Adipocyte (in vitro differentiated cells): ENCODE data around the gene TENM3.
"Not testable (repeated sequence)": the region's sequence is repeated elsewhere in the genome, so short reads cannot be mapped to it uniquely, and the experiment has no call there.

ENCODE experiments used
- DNase-seq: peaks from one replicate; pipeline ENCODE4 v3.0.0-alpha.2; 2015; ENCODE audit warnings: low read depth
- H3K27me3 ChIP-seq: replicated peaks from 2 replicates; pipeline ENCODE4 v1.7.0; 2013; ENCODE audit warnings: mild to moderate bottlenecking, low read length, moderate library complexity; ENCODE audit not compliant: control insufficient read depth, insufficient read depth
- H3K36me3 ChIP-seq: 2 replicates; pipeline ENCODE4 v1.7.0; 2013; ENCODE audit warnings: low read length, mild to moderate bottlenecking, moderate library complexity; ENCODE audit not compliant: control insufficient read depth, insufficient read depth, severe bottlenecking
- H3K4me1 ChIP-seq: 2 replicates; pipeline ENCODE4 v1.7.0; 2013; ENCODE audit warnings: mild to moderate bottlenecking, low read length, moderate library complexity; ENCODE audit not compliant: control insufficient read depth, insufficient read depth
- H3K4me3 ChIP-seq: 2 replicates; pipeline ENCODE4 v1.7.0; 2013; ENCODE audit warnings: mild to moderate bottlenecking, low read length, moderate library complexity
- H3K9ac ChIP-seq: 2 replicates; pipeline ENCODE4 v1.7.0; 2013; ENCODE audit warnings: mild to moderate bottlenecking, low read length, moderate library complexity
- H3K9me3 ChIP-seq: 2 replicates; pipeline ENCODE4 v1.7.0; 2013; ENCODE audit warnings: mild to moderate bottlenecking, low read length, moderate library complexity; ENCODE audit not compliant: control insufficient read depth

The TENM3 gene

DNA sequence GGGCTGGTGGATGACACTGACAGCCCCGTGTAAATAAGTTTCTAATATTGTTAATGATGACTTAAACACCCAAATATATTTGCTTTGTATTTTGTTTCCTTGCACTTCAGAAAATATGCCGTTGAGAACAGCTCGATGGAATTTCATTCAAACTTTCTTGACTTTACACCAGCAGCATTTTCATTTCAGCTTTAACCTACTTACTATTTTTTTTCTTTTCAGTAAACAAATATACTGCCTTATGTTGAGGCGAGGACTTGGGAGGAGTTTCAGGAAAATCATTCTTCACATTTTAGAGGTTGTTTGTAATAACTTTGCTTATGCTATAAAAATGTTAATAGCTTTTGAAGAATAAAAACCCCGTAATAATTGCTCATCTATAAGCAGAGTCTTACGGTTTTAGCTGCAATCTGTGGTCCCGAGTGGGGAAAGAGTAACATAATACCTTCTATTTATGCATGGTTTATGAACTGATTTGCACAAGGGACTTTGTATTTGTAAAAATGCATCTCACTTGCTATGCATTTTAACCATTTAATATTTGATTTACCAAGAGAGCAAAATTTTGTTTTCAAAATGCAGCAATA lies 14.1 kb upstream of the TENM3 start:
- Histone ChIP-seq H3K4me1 (peaks cover 16% of the 10 kb centered on the region), H3K27me3 (no peaks in the 10 kb centered on the region), H3K4me3 (no peak overlapping the region), H3K9me3 (no peaks in the 10 kb centered on the region), H3K9ac (no peak overlapping the region), H3K36me3 (no peaks in the 10 kb centered on the region)
- DNase-seq, result peak; percentile 4

GRCh38 chr4:182230256-182230655 lies 12.9 kb upstream of the TENM3 start:
- Histone ChIP-seq H3K36me3 (no peaks in the 10 kb centered on the region), H3K9me3 (no peaks in the 10 kb centered on the region), H3K4me3 (no peak overlapping the region), H3K9ac (no peak overlapping the region), H3K4me1 (peaks cover 12% of the 10 kb centered on the region), H3K27me3 (no peaks in the 10 kb centered on the region)
- DNase-seq, result no peak

DNA sequence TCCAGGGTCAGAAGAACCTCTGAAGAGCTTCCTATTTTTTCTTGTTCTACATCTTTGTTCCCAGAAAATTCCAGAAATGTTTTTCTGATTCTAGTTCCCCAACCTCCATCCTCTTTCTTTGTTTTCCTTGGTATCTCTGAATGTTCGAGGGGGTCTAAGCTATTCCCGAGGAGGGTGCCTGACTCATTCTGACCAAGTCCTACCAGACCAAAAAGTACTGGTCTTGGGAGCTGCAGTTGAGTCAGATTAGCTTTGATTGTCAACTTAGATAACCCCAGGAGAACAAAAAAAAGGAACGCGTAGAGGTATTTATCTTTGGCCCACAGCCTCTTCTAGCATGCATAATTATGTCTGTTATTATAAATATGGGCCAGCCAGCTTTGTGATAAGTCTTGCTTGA lies 12.1 kb upstream of the TENM3 start:
- no peak overlapping the region for H3K4me3 ChIP-seq
- DNase-seq, result peak; percentile 35
- H3K36me3 ChIP-seq, result no peaks in the 10 kb centered on the region
- H3K27me3 ChIP-seq, result no peaks in the 10 kb centered on the region
- peaks cover 12% of the 10 kb centered on the region for H3K4me1 ChIP-seq
- H3K9me3 ChIP-seq, result no peaks in the 10 kb centered on the region
- no peak overlapping the region for H3K9ac ChIP-seq

DNA sequence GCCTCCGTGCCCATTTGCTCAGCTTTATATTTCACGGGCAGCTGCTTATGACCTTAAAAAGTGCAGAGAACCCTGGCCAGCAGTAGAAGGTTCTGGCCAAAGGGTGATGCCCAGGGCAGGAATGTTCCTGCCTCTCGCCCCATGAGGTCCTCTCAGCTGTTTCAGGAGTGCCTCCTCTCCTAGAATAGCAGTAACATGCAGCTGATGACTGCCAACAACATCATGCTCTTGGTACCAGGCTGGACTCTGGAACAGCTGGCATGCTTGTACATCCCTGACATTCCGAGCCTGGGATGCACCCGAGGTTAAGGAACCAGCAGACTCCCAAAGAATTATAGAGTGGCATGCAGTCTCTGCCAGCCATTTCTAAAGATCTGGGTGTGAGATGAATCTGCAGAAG lies 11.7 kb upstream of the TENM3 start:
- no peaks in the 10 kb centered on the region for H3K36me3 ChIP-seq
- no peak overlapping the region for H3K4me3 ChIP-seq
- H3K9ac ChIP-seq, result no peak overlapping the region
- H3K9me3 ChIP-seq, result no peaks in the 10 kb centered on the region
- DNase-seq, result no peak
- no peaks in the 10 kb centered on the region for H3K27me3 ChIP-seq
- H3K4me1 ChIP-seq, result peaks cover 12% of the 10 kb centered on the region

GRCh38 chr4:182233310-182234090 lies 9.7 kb upstream of the TENM3 start:
- Histone ChIP-seq H3K4me1 (peaks cover 20% of the 10 kb centered on the region), H3K36me3 (no peaks in the 10 kb centered on the region)

DNA sequence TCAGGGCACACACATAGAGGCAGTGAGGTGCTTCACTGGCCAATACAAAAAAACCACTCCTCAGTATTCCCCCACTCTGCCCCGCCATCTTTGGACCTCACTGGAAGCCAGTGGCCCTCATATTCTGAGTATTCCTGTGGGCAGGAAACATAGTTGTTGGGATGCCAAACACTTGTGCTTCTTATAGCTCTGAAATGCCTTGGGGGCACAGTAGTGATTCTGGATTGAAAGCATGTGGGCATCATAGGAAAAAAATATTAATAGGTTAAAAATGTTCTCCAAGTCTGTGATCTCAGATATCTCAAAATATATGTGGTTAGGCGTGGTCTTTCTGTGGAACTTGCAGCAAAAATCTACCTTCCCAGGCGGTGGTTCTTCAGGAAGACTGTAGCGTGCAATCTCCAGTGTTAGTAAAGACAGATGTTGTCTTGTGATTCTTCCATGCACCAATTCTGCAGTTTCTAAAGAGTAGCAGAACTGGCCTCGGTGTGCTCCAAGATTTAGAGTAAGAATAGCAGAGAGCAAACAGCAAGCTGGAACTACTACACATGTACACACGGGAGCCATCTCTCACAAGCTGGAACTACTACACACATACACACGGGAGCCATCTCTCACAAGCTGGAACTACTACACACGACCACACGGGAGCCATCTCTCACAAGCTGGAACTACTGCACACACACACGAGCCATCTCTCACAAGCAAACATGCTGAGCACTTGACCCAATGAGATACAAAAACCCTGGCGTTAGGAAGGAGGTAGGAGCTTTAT lies 8.0 kb upstream of the TENM3 start:
- Histone ChIP-seq H3K4me3 (no peak overlapping the region), H3K9me3 (no peaks in the 10 kb centered on the region), H3K9ac (no peak overlapping the region), H3K4me1 (peaks cover 28% of the 10 kb centered on the region), H3K27me3 (no peaks in the 10 kb centered on the region), H3K36me3 (no peaks in the 10 kb centered on the region)
- DNase-seq, result peak; percentile 43

More at GRCh38 chr4:182233310-182234090, 9.7 kb upstream of the TENM3 start:
- Histone ChIP-seq H3K9ac (no peak overlapping the region), H3K27me3 (no peaks in the 10 kb centered on the region), H3K9me3 (no peaks in the 10 kb centered on the region), H3K4me3 (no peak overlapping the region)
- no peak for DNase-seq

- no peaks in the 10 kb centered on the region for H3K36me3 ChIP-seq
- H3K9me3 ChIP-seq, result no peaks in the 10 kb centered on the region
- DNase-seq, result no peak
- no peak overlapping the region for H3K4me3 ChIP-seq
- H3K27me3 ChIP-seq, result no peaks in the 10 kb centered on the region
- H3K4me1 ChIP-seq, result peaks cover 37% of the 10 kb centered on the region
- no peak overlapping the region for H3K9ac ChIP-seq
Observed at GRCh38 chr4:182236186-182236585, 7.0 kb upstream of the TENM3 start.

- not testable (repeated sequence) for DNase-seq, H3K4me3 ChIP-seq, H3K9ac ChIP-seq, H3K36me3 ChIP-seq, H3K9me3 ChIP-seq, H3K27me3 ChIP-seq
- peaks cover 32% of the 10 kb centered on the region for H3K4me1 ChIP-seq
Observed at GRCh38 chr4:182237010-182237409, 6.2 kb upstream of the TENM3 start.

DNA sequence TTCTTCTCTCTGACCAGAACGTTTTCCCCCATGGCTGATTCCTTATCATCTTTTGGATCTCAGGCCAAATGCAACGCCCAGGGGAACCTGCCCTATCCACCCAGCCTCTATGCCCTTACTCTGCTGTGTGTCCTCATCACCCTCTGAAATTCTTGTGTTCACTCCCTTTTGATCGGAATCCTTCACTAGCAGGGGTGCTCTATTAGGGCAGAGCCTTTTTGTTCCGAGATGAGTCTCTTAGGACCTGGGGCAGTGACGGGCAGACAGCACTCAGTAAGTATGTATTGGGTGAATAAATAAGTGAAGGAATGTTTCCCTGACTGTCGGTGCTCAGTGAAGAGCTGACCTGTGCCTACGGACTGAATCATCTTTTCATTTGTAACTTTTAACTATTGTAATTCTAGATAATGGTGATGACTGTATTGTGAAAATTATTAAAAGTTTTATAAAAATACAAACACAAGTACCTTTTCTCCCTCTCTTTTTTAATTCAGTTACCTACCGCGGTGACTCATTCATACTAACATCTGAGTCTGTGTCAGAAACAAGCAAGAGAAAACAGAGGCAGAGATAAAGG lies 4.8 kb upstream of the TENM3 start:
- Histone ChIP-seq H3K4me1 (peaks cover 30% of the 10 kb centered on the region), H3K4me3 (no peak overlapping the region), H3K9ac (no peak overlapping the region), H3K27me3 (no peaks in the 10 kb centered on the region), H3K9me3 (no peaks in the 10 kb centered on the region), H3K36me3 (no peaks in the 10 kb centered on the region)
- peak; percentile 15 for DNase-seq

DNA sequence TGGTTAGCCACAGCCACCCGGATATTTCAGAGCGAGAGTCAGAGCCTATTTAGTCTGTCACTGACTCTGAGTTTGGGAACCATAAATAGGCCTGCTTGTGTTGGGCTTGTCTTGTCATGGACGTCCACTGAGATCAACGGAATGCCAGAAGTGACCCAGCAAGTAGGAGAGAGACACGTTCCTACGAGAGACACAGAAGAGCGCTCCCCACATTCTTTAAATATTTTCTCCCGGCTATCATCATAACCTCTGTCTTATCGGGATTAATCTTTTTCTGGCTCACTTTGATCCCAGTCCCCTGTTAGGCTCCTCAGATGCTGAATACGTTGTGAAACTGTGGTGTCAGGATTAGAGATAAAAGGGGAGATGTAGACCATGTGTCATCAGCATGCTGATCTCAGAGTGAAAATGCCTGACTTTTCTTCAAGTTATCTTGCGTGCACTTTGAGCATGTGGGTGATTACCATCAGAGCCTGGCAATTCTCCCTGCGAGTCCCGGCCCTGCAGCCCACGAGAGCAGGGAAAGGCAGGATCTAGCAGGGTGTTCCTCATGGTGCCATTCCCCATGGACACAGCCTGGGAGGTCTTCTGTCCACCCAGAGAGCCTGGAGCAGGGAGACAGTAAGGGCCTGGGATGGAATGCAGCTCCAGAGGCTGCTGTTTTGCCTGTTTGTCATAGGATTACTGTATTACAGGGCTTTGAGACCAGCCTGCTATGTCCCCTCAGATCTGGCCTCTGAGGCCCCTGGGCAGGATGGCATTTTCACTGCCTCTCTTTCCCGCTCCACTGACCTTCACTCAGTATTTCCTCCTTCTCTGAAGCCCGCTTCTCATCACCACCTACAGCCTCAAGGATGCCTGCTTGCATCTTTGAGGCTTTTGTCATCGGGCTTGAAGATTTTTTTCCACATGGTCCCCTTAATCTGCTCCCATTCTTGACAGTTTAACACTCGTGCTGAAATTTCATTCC lies 2.8 kb upstream of the TENM3 start:
- no peaks in the 10 kb centered on the region for H3K27me3 ChIP-seq
- DNase-seq, result peak; percentile 63
- H3K36me3 ChIP-seq, result no peaks in the 10 kb centered on the region
- peak overlapping the region; percentile 42 for H3K9ac ChIP-seq
- H3K9me3 ChIP-seq, result no peaks in the 10 kb centered on the region
- H3K4me1 ChIP-seq, result peaks cover 36% of the 10 kb centered on the region
- H3K4me3 ChIP-seq, result peak overlapping the region; percentile 62
